ENCODE data around the gene GFY. TPM values are rescaled to one million over a fixed set of nuclear protein-coding genes. Genes with fewer than 3 reads are reported as not detected.

Gene GFY
- total and polyA plus RNA-seq, 9 of the 15 experiments (the other 6 are each of a cell fraction or from before 2014, with no cell fraction given) = 0.06 to 0.40 (median 0.19) TPM; not detected in 3

DNA sequence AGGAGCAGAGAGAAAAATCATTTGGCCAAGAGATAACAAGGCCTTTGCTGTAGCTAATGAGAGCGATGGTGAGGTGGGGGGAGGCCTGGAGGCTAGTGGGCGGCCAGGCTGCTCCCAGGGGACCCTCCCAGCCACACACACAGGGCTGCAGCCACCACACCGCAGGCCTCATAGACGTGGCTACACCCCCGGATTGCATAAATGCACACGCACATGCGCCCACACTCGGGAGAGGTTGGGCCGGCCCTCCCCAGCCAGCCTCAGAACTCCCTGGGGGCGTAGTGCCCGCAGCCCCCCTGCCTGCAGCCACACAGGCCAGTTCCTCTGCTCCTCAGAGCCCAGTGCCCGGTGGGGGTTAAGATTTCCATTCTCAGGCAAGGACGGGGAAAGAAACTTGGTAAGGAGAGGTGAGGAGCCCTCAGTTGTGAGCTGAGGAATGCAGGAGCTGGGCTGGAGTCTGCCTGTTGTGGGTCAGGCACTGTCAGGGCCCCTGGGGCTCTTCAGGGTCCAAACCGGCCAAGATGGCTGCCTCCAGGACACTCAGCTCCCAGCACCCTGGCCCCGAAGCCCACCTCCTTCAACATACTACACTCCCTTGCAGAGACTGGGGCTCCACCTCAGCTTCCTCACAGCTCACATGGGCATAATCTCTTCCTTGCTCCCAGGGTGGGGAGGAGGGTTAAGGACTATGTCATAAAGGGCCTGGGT lies 9.9 kb upstream of the GFY start:
- DNase-seq (ENCODE audit: extremely low read depth in 1 of 4, low spot score in 3 of 4) (no peak), ATAC-seq (peak; percentile 42), FAIRE-seq (no peak)
- intact Hi-C loops (cut with micrococcal nuclease) = no loop called here
- H3K27ac ChIP-seq (ENCODE audit: extremely low read depth, low read depth, low read length) = no peak overlapping the region; the same call in 2 of the 3 replicates
- H2AFZ ChIP-seq (ENCODE audit: low read depth, low read length) = peak overlapping the region; percentile 86
- peaks cover 16 to 36% of the 10 kb centered on the region in 2 experiments for H3K4me1 ChIP-seq (replicated peaks in 1 of 2; ENCODE audit: control insufficient read depth in 2 of 2, insufficient read depth in 2 of 2, low read length in 2 of 2)
- no peaks in the 10 kb centered on the region for H3K79me2 ChIP-seq (ENCODE audit: control insufficient read depth, insufficient read depth, low read length)
- no peaks in the 10 kb centered on the region for H3K9me1 ChIP-seq (ENCODE audit: control insufficient read depth, insufficient read depth, low read length)
- peak overlapping the region in 1 of 2 experiments; percentile 83; a peak in 2 of 4 replicates for H3K9ac ChIP-seq (ENCODE audit: insufficient read depth in 1 of 2, low read depth in 2 of 2, low read length in 2 of 2)
- H4K20me1 ChIP-seq (replicated peaks; ENCODE audit: control insufficient read depth, insufficient read depth, low read length) = no peaks in the 10 kb centered on the region
- H3K4me2 ChIP-seq (ENCODE audit: insufficient read depth, low read length) = no peak overlapping the region
- in situ Hi-C loops (cut with MboI) = no loop called here
- no peak overlapping the region for H3K4me3 ChIP-seq
- TF ChIP-seq, protein P1, sequence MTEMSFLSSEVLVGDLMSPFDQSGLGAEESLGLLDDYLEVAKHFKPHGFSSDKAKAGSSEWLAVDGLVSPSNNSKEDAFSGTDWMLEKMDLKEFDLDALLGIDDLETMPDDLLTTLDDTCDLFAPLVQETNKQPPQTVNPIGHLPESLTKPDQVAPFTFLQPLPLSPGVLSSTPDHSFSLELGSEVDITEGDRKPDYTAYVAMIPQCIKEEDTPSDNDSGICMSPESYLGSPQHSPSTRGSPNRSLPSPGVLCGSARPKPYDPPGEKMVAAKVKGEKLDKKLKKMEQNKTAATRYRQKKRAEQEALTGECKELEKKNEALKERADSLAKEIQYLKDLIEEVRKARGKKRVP (CRISPR knock-in tag; IDR thresholded peaks at IDR 0.05) = no peak
- TF ChIP-seq KLF10 (CRISPR knock-in tag; IDR thresholded peaks at IDR 0.05) (no peak), NRF1 (conservative IDR thresholded peaks at IDR 0.05 in 1 of 2, IDR thresholded peaks at IDR 0.05 in 1 of 2) (peak; percentile 28 to 53; a peak in 3 of 4 replicates), MCM3 (IDR thresholded peaks at IDR 0.05) (no peak), EGR1 (conservative IDR thresholded peaks at IDR 0.05) (peak; percentile 74), POLR2G (IDR thresholded peaks at IDR 0.05; ENCODE audit: low read depth, low read length) (no peak), YY1 (IDR thresholded peaks at IDR 0.05; ENCODE audit: borderline replicate concordance in 1 of 3, control insufficient read depth in 1 of 3, extremely low read depth in 1 of 3, insufficient read depth in 3 of 3, insufficient read length in 1 of 3, insufficient replicate concordance in 2 of 3, low read depth in 1 of 3, low read length in 2 of 3) (peak in 1 of 3 experiments; percentile 54)
- TF ChIP-seq, protein P2, sequence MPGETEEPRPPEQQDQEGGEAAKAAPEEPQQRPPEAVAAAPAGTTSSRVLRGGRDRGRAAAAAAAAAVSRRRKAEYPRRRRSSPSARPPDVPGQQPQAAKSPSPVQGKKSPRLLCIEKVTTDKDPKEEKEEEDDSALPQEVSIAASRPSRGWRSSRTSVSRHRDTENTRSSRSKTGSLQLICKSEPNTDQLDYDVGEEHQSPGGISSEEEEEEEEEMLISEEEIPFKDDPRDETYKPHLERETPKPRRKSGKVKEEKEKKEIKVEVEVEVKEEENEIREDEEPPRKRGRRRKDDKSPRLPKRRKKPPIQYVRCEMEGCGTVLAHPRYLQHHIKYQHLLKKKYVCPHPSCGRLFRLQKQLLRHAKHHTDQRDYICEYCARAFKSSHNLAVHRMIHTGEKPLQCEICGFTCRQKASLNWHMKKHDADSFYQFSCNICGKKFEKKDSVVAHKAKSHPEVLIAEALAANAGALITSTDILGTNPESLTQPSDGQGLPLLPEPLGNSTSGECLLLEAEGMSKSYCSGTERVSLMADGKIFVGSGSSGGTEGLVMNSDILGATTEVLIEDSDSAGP (CRISPR knock-in tag; IDR thresholded peaks at IDR 0.05) = no peak
- POLR2A ChIA-PET = interaction anchor here (0.7 to 1.3 kb wide), 4 partner anchors 9 to 596 kb away, joined by 3 to 5 read pairs (median 3); no protein-coding TSS in a partner anchor
- no peaks in the 10 kb centered on the region for H3K27me3 ChIP-seq (ENCODE audit: control insufficient read depth in 2 of 2, insufficient read depth in 2 of 2, low read length in 2 of 2)
- no peaks in the 10 kb centered on the region for H3K9me3 ChIP-seq (replicated peaks; ENCODE audit: control insufficient read depth, insufficient read depth, low read depth, low read length)
- H3K36me3 ChIP-seq (ENCODE audit: control insufficient read depth, insufficient read depth, low read length) = no peaks in the 10 kb centered on the region
- CTCF ChIA-PET (ENCODE audit: low intra/inter-chr PET ratio) = no interaction called here
- no TSS peak for BruUV-seq (replicated peaks)
- whole genome bisulfite sequencing (ENCODE audit: insufficient coverage, low coverage, missing lambda C conversion rate) = 46% methylated on average over 15 of the region's 15 CpGs
